EL (cell line): Measurements from ENCODE around the gene MRPL16.
"Not testable (repeated sequence)": the region's sequence is repeated elsewhere in the genome, so short reads cannot be mapped to it uniquely, and the experiment has no call there.

Source experiments
- DNase-seq: peaks from one replicate; pipeline ENCODE4 v3.0.0-alpha.2; 2016

Gene MRPL16

DNA sequence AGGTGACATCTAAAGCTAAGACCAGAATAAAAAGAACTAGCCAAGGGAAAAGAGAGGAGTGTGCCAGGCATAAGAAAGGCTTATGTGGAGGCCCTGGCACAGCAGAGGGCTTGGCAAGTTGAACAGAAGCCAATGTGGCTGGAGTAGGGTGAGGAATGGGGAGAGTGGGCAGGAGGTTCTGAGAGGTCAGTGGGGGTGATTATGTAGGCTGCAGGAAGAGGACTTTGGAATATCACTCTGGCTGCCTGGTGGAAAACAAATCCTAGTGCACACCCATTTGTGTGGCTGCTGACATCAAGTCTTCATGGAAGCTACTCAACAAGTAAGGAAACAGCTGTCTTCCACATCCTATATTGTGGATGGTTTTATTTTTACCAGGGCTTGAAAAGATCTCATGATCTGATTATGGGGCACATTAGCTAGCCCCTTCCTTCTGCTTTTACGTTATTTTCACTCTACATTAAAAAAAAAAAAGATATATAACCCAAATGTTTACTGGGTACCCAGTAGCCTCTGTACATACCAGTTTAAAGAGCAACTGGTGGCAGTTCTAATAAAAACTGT, 3.4 kb downstream of the MRPL16 start:
- DNase-seq = no peak

DNA sequence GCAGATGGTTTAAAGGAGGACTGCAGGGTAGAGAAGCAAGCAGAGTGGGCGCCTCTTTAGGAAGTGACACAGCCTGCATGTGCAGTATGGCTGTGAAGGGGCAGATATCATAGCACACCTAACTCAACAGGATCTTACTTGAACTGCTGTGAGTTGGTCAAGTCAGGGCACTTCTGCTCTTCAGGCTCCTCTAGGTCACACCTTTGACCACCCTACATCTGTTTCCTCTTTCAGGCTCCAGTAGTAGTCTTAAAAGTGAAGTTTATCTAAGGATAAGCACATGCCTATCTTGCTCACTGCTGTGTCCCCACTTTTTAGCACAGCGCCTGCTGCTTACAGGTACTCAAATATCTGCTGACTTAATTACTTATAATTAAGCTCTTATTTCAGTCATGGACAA, 6.5 kb downstream of the MRPL16 start:
- no peak for DNase-seq

DNA sequence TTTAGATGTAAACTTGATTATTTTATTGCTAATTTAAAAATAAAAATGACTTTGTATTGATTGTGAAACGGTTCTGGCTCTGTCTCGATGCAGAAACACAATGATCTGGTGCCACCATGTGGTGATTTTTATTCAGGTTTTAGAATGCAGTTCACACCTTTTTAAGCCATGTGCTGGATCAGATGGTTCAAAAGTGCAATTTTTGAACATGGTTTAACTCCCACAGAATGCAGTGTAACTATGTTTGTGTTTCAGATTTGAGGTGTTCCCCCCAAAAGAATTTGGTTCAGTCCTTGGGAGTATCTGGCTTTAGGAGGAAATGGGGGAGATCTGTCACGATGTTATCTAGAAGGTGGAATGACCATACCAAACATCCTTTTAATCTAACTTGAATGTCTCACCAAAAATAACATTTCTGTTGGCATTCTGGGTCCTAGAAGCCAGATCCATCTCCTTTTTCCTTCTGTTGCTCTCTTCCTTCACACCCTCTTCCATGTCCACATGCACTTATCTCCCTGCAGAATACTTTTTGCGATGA, 7.9 kb downstream of the MRPL16 start:
- peak; percentile 60 for DNase-seq

DNA sequence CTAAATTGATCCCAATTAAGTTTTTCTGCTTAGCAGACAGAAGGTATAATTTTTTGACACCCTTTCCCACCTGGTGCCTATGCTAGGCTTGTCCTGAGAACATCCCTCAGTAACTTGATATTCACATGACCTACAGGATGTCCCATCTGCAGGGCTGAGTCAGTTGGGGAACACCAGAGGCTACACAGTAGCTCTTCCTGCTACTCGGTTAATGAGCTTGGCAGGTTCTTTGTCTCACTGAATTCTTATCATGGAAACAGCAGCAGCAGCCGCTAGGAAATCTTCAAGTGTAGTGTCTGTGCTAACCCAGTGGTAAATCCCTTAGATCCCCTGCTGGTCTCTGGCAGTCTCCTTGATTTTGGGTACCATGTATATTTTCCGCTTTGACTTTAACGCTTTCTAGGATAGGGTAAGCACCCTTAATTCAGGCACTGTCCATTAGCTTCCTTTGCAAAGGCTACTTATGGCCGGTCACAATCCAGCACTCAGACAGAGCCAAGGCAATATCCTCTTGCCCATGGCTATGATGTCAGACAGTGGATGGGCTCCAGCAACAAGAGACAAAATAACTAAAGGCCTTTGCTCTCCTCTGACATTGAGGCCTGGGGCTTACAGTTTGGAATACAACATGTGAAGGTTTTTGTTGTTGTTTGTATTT, 8.5 kb downstream of the MRPL16 start:
- DNase-seq = no peak

DNA sequence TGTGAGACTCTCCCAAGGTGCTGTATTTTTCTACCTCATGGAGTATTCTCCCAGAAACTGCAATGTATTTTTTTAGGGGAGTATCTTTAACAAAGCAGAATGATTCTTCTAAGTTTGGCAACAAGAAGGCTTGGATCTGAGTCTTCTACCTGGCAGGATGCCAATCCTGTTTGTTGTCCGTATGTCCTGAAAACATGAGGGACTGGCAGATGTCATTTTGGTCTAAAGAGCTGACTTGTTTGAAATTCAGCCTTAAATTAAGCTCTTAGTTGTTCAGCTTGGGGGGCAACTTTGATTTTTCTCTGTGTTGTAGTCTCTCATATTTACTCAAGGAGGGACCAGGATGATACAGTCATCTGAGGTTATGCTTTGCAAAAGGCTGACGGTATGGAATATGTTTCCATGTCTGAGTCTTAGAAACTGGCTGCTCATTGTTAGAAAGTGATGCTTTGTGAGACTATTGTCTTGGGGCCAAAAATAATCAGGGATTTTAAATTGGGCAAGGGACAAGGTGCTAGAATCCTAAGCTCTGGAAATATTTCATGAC, 9.3 kb downstream of the MRPL16 start:
- no peak for DNase-seq

DNA sequence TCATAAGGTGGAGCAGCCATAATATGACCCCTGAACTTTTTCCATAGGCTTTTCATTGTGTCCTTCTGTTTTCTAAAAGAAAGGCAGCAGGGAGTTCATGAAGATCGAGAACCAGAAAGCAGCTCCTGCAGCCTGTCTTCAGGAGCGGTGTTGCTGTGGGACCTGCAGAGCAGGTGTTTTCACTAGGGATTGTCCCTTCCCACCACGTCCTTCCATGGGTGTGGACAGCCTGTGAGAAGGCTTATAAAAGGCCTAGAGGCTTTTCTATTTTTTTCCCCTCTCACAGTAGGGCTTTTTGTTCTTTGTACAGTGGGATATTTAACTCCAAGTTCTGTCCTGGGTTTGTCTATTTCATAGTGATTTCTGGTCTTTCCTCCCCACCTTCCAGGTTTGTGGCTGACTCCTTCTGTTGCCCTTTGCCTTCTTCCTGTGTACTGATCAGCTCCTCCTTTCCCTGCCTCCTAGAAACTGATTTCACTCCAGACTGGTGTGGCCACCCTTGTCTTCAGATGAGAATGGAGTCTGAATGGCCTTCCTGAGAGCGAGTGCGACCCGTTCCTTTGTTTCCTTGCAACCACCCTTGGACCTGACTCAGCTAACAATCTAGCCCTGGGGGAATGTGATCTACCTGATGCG, 10.1 kb downstream of the MRPL16 start:
- no peak for DNase-seq

DNA sequence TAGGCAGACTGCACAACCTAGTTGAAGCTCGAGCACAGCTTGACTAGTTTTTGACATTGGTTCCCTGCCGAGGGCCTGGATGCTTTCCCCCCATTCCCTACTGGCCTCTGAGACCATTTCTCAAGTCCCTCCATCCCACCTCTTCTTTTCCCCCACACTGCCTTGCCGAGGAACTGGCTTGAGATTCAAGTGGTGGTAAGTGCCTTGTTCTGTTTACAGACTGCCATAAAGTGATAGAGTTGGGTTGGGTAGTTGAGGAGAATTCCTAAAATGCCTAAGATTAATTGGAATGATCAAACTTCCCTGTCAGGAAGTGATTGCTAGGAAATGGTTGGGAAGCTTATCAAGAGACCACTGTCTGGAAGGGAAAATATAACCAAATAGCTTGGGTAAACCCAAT, 16.2 kb downstream of the MRPL16 start:
- no peak for DNase-seq

DNA sequence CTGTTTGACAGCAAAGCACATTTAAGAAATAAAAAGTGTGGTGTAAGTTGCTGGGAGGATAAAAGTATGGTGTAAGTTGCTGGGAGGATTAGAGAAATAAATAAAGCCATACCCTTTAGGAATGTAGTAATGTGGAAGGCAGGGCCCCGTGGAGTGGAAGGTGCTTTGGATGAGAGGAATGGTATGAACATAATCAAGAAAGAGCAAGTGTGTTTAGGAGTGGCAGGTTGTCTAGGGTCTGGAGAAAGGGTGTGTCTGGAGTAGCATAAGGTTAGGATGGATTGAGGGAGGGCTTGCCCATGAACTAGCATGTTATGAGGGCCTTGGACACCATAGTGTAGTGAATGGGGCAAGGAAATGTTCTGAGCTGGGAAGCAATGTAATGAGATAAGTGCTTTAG, 18.1 kb downstream of the MRPL16 start:
- no peak for DNase-seq

DNA sequence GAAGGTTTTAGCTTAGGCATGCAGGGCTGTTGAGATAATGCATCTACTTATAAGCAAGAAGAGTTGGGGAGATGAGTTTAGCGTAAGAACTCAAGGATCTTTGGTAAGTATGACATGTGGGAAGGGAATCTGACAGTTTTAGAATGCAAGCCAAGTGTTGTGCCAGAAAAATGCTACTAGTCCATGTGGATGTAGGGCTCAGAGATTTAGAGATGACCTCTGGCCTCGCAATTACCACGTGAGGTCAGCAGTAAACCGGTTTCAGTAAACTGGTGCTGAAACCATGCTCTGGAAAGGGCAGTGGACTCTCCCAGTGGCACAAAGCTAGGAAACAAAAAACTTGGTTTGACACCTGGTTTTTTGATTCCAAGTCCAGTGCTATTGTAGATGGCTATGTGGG, 18.9 kb downstream of the MRPL16 start:
- peak; percentile 16 for DNase-seq

DNA sequence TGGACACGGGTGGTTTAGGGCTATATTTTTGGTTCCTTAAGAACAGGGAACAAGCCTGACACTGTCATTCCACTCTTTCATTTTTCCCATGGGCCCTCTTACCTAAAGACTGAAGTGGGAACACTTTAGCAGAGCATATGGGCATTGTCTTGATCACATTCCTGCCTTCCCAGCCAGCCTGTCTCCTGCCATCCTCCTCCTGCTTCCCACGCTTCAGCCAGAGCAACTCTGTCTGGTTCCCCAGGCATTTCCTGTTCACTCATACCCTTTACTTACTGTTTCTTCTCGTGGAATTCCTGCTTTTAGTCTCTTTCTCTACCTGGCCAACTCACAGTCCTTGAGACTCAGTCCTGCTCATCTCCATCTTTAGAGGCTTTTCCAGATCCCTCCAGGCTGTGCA, 22.8 kb downstream of the MRPL16 start:
- peak; percentile 76 for DNase-seq

DNA sequence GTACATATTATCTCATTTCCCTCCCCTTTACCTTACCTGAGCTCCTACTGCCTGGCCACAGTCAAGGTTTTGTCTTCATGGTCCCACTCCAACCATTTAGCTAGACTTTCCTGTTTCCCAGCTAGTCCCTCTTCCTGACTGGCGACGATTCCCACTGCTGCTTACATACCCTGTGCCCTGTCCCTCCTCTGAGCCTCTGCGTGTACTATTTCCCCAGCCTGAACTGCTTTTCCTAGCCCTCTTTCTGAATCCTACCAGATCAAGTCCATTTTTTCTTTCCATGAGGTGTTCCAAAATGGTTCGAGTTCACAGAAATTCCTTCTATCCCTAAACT, 23.4 kb downstream of the MRPL16 start:
- DNase-seq = no peak

DNA sequence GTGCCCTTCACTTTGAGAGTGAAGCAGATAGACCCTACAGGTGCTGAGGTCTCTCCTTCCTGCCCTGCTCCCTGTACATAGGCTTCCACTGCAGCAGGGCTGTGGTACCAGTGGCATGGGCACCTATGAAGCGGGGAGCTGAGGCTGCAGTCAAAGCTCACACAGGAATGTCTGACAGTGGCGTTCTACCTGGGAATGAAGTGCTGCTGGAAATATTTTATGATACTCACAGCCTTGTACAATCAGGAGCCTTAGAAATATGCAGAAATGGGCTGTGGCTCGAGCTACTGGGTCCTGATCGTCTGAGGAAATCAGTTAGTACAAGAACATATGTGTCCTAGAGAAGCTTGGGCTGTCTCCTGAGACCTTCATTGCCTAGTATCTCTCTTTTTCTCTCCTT, 24.8 kb downstream of the MRPL16 start:
- DNase-seq = no peak

DNA sequence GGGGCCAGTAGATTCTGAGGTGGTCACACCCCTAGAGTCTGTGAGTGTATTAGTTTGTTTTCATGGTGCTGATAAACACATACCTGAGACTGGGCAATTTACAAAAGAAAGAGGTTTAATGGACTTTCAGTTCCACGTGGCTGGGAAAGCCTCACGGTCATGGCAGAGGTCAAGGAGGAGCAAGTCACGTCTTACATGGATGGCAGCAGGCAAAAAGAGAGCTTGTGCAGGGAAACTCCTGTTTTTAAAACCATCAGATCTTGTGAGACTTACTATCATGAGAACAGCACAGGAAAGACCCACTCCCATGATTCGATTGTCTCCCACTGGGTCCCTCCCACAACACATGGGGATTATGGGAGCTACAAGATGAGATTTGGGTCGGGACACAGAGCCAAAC, 26.1 kb downstream of the MRPL16 start:
- not testable (repeated sequence) for DNase-seq

DNA sequence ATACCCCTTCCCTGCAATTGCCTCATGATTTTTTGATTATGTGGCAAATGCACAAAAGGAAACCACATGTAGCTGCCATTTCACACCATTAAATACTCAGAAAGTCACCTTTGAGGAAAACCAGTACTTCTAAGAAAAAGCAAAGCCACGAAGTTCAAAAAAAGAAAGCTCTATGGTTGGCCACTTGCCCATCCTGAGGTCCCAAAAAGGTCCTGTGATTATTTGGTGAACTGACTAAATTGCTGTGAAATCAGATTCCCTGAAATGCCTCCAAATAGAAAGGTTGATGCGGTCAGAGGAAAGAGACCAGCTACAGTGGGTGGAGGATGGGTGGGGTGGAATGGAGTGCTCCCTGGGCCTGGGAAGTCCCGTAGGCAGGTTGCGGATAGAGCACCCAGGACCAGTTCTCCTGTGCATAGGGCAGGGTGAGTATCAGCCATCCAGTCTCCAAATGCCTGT, 26.9 kb downstream of the MRPL16 start:
- no peak for DNase-seq

DNA sequence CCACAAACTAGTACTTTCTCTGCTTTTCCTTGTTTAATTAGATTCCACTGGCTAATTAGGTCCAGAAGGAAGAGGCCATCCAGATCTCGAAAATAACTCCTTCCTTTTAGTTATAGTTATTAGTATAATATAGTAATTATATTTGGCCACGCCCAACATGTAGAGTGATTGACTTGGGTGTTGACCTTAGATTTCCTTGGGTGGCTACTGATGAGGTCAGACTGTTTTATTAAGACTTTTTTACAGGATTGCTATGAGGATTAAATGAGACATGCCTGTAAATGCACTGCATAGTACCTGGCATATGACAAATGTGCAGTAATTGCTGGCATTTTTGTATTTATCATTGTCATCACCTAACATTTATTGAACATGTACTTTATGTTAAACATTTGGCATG, 28.5 kb downstream of the MRPL16 start:
- DNase-seq = no peak

DNA sequence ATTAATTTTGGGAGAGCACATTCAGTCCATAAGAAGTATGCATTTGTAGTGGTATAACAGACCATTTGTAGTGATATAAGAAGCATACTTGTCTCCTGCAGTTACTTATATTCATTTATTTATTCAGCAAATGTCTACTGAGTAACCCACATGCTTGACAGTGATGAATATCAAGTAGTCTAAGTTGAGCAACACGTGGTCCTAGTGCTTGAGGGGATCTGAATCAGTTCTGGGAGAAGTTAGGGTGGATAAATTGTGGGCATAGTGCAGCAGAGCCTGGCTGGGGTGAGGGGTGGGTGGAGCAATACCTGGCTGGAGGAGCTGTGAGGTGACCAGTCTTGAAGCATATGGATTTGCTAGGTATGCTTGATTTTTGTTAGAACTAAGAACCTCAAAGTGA, 31.1 kb downstream of the MRPL16 start:
- no peak for DNase-seq

DNA sequence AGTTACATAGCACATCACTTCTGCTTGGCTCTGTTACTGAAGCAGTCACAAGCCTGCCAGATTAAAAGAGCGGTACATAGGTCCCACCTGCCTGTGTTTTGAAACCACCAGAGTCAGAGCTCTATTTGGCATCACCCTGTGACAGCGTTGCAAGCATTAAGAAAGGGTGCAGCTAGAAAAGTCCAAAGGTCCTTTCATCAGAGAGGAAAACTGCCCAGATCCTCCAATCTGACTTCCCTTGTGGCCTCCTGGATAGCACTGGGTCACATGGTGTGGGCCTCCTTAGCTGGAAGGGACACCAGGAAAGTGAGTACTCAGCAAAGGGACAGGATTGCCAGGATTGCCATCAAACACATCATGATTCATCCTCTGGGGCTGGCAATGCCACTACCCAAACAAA, 32.5 kb downstream of the MRPL16 start:
- no peak for DNase-seq

DNA sequence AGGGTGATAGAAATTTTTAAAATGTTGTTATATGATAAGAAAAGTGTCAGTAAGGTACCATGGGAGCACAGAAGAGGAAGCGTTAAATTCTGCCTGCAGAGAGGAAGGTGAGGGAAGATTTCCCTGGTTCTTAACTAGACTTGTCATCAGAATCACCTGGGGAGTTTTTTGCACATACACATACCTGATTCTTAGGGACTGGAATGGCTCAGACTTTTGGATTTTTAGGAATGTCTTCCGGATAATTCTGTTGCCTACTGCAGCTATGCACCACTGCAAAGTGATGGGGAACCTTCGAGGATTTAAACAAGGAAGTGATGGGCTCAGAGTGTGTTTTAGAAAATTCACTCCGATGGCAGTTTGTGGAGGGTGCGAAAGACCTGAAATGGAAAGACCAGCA, 33.5 kb downstream of the MRPL16 start:
- no peak for DNase-seq

DNA sequence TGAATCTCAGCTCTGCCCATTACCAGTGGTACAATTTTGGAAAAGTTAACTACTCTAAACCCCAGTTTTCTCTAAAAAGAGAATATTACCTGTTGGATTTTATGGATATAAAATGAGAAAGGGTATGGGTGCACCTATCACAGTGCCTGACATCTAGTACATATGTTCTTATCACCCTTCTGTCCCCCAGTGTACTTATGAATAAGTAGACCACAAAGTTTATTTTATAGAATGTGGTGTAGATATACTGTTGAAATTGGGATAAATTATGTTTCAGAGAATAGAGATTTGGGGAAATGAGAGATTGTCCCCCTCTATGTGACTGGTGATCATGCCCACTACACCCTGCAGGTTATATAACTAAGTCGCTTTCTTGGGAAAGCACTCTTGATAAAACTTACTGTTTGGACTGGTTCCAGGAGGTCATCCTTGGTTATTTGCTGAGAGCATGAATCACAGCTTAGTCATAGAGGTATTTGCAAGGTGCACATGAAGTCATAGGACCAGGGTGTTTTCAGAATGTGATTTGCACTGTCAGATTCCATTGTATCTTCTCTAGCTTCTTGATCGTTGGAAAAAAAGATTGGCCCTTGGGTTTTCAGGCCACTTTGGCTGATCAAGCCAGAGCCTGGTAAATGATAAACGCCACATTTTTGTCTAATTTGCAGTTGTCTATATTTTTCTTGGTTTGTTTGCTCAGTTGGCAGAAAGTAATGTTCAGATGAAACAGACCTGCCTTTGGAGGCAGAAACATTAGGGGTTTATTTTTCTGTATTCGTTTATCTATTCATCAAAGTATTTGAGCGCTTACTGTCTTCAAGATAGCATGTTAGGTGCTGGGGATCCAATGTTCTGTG, 34.1 kb downstream of the MRPL16 start:
- DNase-seq = peak; percentile 67

DNA sequence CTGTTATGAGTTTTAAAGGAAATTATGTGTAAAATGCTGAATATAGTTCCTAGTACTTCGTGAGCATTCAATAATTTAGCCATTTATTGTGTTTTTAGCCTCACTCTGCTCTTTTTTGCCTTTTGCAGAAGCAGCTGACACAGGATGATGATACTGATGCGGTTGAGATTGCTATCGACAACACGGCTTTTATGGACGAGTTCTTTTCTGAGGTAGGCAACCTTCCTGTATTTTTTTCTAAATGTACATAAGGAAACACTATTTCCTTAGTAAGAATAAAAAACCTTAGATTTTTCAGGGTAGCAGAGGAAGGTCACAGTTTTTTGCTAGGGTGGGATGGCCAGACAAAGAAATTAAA, 37.5 kb downstream of the MRPL16 start:
- no peak for DNase-seq

DNA sequence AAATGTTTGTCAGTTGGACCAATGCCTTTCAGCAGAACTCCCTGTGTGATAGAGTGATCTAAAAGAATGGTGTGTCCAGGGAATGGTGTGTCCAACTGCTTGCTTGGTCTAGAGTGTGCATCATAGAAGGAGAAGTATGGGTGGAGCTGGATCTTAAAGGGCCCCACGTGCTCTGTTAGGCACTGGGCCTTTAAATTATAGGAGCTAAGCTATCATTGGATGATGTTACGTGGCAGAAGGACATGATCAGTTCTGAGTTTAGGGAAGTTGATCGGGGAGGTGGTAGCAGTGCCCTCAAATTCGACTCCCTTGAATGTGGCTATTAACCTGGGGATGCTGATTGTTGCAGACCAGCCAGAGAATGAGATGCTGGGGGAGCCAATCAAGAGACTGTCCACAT, 39.0 kb downstream of the MRPL16 start:
- no peak for DNase-seq

DNA sequence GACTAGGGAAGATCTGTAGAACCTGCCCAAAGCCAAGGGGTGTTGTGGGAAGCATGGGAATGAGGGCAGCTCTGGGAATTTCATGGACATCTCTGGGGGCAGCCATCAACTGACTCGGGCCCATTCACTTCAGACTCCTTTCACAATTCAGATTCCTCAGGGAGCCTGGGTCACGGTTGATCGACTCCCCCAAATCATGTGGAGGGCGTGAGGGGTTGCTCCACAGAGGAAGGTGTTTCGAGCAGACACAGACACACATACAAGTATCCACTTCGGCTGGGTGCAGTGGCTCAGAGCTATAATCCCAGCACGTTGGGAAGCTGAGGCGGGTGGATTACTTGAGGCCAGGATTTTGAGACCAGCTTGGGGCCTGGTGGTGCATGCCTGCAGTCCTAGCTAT, 39.7 kb downstream of the MRPL16 start:
- no peak for DNase-seq

DNA sequence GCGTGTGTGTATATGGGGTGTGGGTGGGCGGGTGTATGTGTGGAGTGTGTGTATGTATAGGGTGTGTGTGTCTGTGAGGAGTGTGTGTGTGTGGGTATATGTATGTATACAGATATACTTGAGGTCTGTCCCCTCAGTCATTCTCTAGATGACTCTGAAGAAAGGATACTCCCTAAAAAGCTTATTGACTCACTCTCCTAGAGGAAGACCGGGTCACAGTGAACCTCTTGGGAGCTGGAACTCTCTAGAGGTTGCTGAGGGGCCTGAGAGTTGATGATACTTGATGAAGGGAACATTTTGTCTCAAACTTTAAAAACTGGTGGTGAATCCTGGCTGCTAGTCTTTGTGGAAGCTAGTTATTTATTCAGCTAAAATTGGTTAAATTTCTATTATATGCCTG, 40.3 kb downstream of the MRPL16 start:
- DNase-seq = no peak
